Measurements from ENCODE around the gene TTLL11.

GRCh38 chr9:121818016-121818661 lies 275.0 kb downstream of the TTLL11 start:
- no peak for TF ChIP-seq EZH2 (IDR thresholded peaks at IDR 0.05; ENCODE audit: insufficient read depth, poor library complexity, severe bottlenecking)
- TF ChIP-seq EZH2phosphoT487 (IDR thresholded peaks at IDR 0.05; ENCODE audit: insufficient read depth, low read depth) = no peak
